Right hindlimb (tissue), 1 donor: ENCODE data around the gene TPSB2.
"Not testable (repeated sequence)": the region's sequence is repeated elsewhere in the genome, so short reads cannot be mapped to it uniquely, and the experiment has no call there.

ENCODE experiments used
- DNase-seq: peaks from one replicate; pipeline ENCODE4 v3.0.0-alpha.2; 2018

Gene TPSB2

GRCh38 chr16:1261131-1261892 lies 31.3 kb upstream of the TPSB2 start:
- DNase-seq: no peak

- DNase-seq: no peak
Measured at GRCh38 chr16:1260101-1260680, 30.2 kb upstream of the TPSB2 start.

GRCh38 chr16:1259760-1260068 lies 29.7 kb upstream of the TPSB2 start:
- no peak for DNase-seq

GRCh38 chr16:1258906-1259759 lies 29.1 kb upstream of the TPSB2 start:
- DNase-seq: no peak

GRCh38 chr16:1258225-1258600 lies 28.2 kb upstream of the TPSB2 start:
- DNase-seq: no peak

DNA sequence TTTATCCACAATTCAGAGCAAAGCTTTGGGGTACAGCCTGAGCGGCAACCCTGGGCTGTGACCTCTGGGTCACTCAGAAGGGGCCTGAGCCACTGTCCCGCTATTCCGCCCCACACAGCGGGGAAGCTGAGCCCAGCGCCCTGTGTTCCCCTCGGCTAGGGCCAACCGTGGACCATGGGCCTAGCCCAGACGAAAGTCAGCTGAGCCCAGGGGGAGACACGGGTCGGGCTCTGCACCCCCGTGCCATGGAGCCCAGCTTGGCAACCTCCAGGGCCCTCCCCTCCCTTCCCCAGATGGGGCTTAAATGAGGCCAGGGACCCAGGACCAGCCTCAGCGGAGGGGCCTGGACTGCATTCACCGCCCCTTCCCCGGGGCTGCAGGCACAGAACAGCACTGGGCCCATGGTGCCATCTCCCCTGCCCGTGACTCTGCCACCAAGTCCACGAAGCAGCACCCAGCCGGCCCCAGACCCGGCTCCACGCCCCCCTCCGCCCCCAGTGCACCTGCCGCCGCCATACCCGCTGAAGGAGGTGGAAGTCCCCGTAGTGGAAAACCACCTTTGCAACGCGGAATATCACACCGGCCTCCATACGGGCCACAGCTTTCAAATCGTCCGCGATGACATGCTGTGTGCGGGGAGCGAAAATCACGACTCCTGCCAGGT lies 27.7 kb upstream of the TPSB2 start:
- no peak for DNase-seq

- DNase-seq: no peak
Measured at GRCh38 chr16:1256874-1257322, 26.9 kb upstream of the TPSB2 start.

DNA sequence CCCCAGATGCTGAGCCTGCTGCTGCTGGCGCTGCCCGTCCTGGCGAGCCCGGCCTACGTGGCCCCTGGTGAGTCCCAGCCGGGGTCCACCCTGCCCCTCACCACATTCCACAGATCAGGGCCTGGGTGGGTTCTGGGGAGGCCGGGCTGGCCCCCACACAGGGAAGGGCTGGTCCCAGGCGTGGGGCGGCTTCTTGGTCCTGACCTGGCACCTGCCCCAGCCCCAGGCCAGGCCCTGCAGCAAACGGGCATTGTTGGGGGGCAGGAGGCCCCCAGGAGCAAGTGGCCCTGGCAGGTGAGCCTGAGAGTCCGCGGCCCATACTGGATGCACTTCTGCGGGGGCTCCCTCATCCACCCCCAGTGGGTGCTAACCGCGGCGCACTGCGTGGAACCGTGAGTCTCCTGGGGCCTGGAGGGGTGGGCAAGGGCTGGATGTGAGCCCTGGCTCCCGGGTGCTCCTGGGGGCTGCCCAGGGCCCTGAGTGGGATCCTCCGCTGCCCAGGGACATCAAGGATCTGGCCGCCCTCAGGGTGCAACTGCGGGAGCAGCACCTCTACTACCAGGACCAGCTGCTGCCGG lies 26.4 kb upstream of the TPSB2 start:
- not testable (repeated sequence) for DNase-seq

- DNase-seq: not testable (repeated sequence)
Measured at GRCh38 chr16:1255276-1256122, 25.5 kb upstream of the TPSB2 start, which contains the start of gene TPSD1. Gene TPSD1, plus strand, starts transcription at chr16:1256069. Its CDS starts 212 bp downstream, at chr16:1256281.

DNA sequence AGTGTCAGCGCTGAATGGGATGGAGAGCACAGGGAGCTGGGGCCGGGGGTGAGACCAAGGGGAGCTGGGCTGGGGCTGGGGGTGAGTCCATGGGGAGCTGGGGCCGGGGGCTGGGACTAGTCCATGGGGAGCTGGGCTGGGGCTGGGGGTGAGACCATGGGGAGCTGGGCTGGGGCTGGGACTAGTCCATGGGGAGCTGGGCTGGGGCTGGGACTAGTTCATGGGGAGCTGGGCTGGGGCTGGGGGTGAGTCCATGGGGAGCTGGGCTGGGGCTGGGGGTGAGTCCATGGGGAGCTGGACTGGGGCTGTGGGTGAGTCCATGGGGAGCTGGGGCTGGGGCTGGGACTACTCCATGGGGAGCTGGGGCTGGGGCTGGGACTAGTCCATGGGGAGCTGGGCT lies 24.8 kb upstream of the TPSB2 start:
- DNase-seq: not testable (repeated sequence)

- not testable (repeated sequence) for DNase-seq
Measured at GRCh38 chr16:1253701-1254364, 23.8 kb upstream of the TPSB2 start.

- DNase-seq: not testable (repeated sequence)
Measured at GRCh38 chr16:1249031-1249755, 19.2 kb upstream of the TPSB2 start.

DNA sequence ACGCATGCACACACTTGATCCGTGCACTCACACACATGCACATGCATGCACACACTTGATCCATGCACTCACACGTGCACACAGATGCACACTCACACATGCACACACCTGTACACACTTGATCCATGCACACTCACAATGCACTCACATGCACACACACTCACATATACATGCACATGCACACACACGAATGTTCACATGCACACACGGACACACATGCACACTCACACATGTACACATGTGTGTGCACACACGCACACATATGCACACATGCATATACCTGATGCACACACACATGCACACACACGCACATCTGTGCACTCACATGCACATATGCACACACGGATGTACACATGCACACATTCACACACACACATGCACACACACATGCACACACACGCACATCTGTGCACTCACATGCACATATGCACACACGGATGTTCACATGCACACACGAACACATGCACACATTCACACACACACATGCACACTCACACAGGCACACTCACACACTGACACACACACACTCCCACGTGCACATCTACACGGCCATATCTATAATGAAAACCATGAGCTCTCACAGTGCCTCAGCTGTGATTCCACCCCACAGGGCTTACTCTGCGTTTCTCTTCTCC lies 18.0 kb upstream of the TPSB2 start:
- DNase-seq: not testable (repeated sequence)

- DNase-seq: no peak
Measured at GRCh38 chr16:1245452-1246020, 15.6 kb upstream of the TPSB2 start.

DNA sequence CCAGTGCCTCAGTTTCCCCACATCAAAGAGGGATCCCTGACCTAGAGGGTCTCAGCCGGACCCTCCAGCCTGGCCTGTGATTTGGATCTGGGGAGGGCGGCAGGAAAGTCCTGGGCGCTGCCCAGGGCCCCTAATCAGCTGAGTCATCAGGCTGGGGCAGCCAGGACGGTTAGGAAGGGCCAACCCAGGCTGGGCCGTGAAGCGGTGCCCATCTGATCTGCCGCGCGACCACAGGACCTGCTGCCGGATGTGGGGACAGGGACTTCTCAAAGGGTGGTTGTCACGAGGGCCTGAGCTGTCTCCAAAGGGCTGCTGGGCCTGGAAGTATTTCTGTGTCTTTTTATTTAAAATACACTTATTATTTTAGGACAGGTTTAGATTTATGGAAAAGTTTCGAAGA lies 14.9 kb upstream of the TPSB2 start:
- no peak for DNase-seq

- DNase-seq: not testable (repeated sequence)
Measured at GRCh38 chr16:1243907-1244850, 14.2 kb upstream of the TPSB2 start.

- DNase-seq: not testable (repeated sequence)
Measured at GRCh38 chr16:1243363-1243762, 13.4 kb upstream of the TPSB2 start.

- not testable (repeated sequence) for DNase-seq
Measured at GRCh38 chr16:1241081-1241480, 11.1 kb upstream of the TPSB2 start.
